ENCODE results near the gene HEY2. TPM values are rescaled to one million over a fixed set of nuclear protein-coding genes. Genes with fewer than 3 reads are reported as not detected.

HEY2 gene
- total RNA-seq, 1 experiment from 2014 or later: not detected

- ChIA-PET CTCF (interaction anchor here (1.1 to 1.2 kb wide), 2 partner anchors 17 to 158 kb away, joined by 3 to 4 read pairs; partner anchors contain the start of gene HINT3), POLR2A (no interaction called here)
- no peak overlapping the region for H3K4me3 Mint-ChIP-seq (ENCODE audit: unreplicated experiment)
- no peak overlapping the region for H3K27ac Mint-ChIP-seq (ENCODE audit: low read depth, unreplicated experiment)
- TF ChIP-seq CTCF (IDR thresholded peaks at IDR 0.05; ENCODE audit: unreplicated experiment): no peak
- H3K9me3 Mint-ChIP-seq (ENCODE audit: unreplicated experiment): no peaks in the 10 kb centered on the region
- intact Hi-C loops (cut with micrococcal nuclease): no loop called here
- no peaks in the 10 kb centered on the region for H3K27me3 Mint-ChIP-seq (ENCODE audit: insufficient read depth, unreplicated experiment)
- BruUV-seq (replicated peaks): no TSS peak
- no peak for DNase-seq (ENCODE audit: unreplicated experiment)
- H3K36me3 Mint-ChIP-seq (ENCODE audit: insufficient read depth, unreplicated experiment): peaks cover 16% of the 10 kb centered on the region
- peaks cover 45% of the 10 kb centered on the region for H3K4me1 Mint-ChIP-seq (ENCODE audit: insufficient read depth, unreplicated experiment)
Observed at GRCh38 chr6:125797886-125798444, 48.5 kb downstream of the HEY2 start.

GRCh38 chr6:125798734-125799508, 49.5 kb downstream of the HEY2 start:
- intact Hi-C loops (cut with micrococcal nuclease): no loop called here
- no peaks in the 10 kb centered on the region for H3K27me3 Mint-ChIP-seq (ENCODE audit: insufficient read depth, unreplicated experiment)
- H3K4me1 Mint-ChIP-seq (ENCODE audit: insufficient read depth, unreplicated experiment): peaks cover 37% of the 10 kb centered on the region
- no peak overlapping the region for H3K4me3 Mint-ChIP-seq (ENCODE audit: unreplicated experiment)
- no peak overlapping the region for H3K27ac Mint-ChIP-seq (ENCODE audit: low read depth, unreplicated experiment)
- H3K36me3 Mint-ChIP-seq (ENCODE audit: insufficient read depth, unreplicated experiment): peaks cover 22% of the 10 kb centered on the region
- CTCF ChIA-PET: interaction anchor here (0.5 to 1.2 kb wide), 3 partner anchors 18 to 103 kb away, joined by 3 read pairs; no protein-coding TSS in a partner anchor
- no TSS peak for BruUV-seq (replicated peaks)
- TF ChIP-seq CTCF (IDR thresholded peaks at IDR 0.05; ENCODE audit: unreplicated experiment): no peak
- no peak for DNase-seq (ENCODE audit: unreplicated experiment)
- POLR2A ChIA-PET: interaction anchor here (1.5 kb wide), 1 partner anchor 9 kb away, joined by 6 read pairs; the partner anchor contains the start of gene NCOA7
- H3K9me3 Mint-ChIP-seq (ENCODE audit: unreplicated experiment): no peaks in the 10 kb centered on the region

- BruUV-seq (replicated peaks): no TSS peak
- no peak for TF ChIP-seq CTCF (IDR thresholded peaks at IDR 0.05; ENCODE audit: unreplicated experiment)
- no peaks in the 10 kb centered on the region for H3K27me3 Mint-ChIP-seq (ENCODE audit: insufficient read depth, unreplicated experiment)
- H3K36me3 Mint-ChIP-seq (ENCODE audit: insufficient read depth, unreplicated experiment): peaks cover 35% of the 10 kb centered on the region
- H3K27ac Mint-ChIP-seq (ENCODE audit: low read depth, unreplicated experiment): no peak overlapping the region
- intact Hi-C loops (cut with micrococcal nuclease): no loop called here
- POLR2A ChIA-PET: interaction anchor here (1.0 to 2.6 kb wide), 2 partner anchors 11 to 21 kb away, joined by 3 to 11 read pairs; partner anchors contain the start of gene NCOA7
- H3K9me3 Mint-ChIP-seq (ENCODE audit: unreplicated experiment): no peaks in the 10 kb centered on the region
- CTCF ChIA-PET: interaction anchor here (0.6 to 1.5 kb wide), 3 partner anchors 9 to 173 kb away, joined by 3 to 5 read pairs (median 3); no protein-coding TSS in a partner anchor
- no peak overlapping the region for H3K4me3 Mint-ChIP-seq (ENCODE audit: unreplicated experiment)
- no peak for DNase-seq (ENCODE audit: unreplicated experiment)
- peaks cover 17% of the 10 kb centered on the region for H3K4me1 Mint-ChIP-seq (ENCODE audit: insufficient read depth, unreplicated experiment)
Observed at GRCh38 chr6:125802383-125802782, 53.0 kb downstream of the HEY2 start.

GRCh38 chr6:125802943-125803377, 53.5 kb downstream of the HEY2 start:
- no peaks in the 10 kb centered on the region for H3K9me3 Mint-ChIP-seq (ENCODE audit: unreplicated experiment)
- no peak for TF ChIP-seq CTCF (IDR thresholded peaks at IDR 0.05; ENCODE audit: unreplicated experiment)
- ChIA-PET POLR2A (interaction anchor here (2.6 kb wide), 1 partner anchor 12 kb away, joined by 11 read pairs; the partner anchor contains the start of gene NCOA7), CTCF (interaction anchor here (0.6 kb wide), 1 partner anchor 173 kb away, joined by 3 read pairs; no protein-coding TSS in a partner anchor)
- H3K4me1 Mint-ChIP-seq (ENCODE audit: insufficient read depth, unreplicated experiment): peaks cover 20% of the 10 kb centered on the region
- no peak overlapping the region for H3K4me3 Mint-ChIP-seq (ENCODE audit: unreplicated experiment)
- H3K27ac Mint-ChIP-seq (ENCODE audit: low read depth, unreplicated experiment): no peak overlapping the region
- DNase-seq (ENCODE audit: unreplicated experiment): no peak
- intact Hi-C loops (cut with micrococcal nuclease): no loop called here
- no TSS peak for BruUV-seq (replicated peaks)
- H3K36me3 Mint-ChIP-seq (ENCODE audit: insufficient read depth, unreplicated experiment): peaks cover 35% of the 10 kb centered on the region
- H3K27me3 Mint-ChIP-seq (ENCODE audit: insufficient read depth, unreplicated experiment): no peaks in the 10 kb centered on the region

All from MCF 10A (cell line).